Measurements from ENCODE around the gene TSPOAP1. TPM values are rescaled to one million over a fixed set of nuclear protein-coding genes. Genes with fewer than 3 reads are reported as not detected.

TSPOAP1 gene
- total and polyA plus RNA-seq, 2 of the 4 experiments (the other 2 are of a cell fraction) = 0.90 to 1.6 TPM

DNA sequence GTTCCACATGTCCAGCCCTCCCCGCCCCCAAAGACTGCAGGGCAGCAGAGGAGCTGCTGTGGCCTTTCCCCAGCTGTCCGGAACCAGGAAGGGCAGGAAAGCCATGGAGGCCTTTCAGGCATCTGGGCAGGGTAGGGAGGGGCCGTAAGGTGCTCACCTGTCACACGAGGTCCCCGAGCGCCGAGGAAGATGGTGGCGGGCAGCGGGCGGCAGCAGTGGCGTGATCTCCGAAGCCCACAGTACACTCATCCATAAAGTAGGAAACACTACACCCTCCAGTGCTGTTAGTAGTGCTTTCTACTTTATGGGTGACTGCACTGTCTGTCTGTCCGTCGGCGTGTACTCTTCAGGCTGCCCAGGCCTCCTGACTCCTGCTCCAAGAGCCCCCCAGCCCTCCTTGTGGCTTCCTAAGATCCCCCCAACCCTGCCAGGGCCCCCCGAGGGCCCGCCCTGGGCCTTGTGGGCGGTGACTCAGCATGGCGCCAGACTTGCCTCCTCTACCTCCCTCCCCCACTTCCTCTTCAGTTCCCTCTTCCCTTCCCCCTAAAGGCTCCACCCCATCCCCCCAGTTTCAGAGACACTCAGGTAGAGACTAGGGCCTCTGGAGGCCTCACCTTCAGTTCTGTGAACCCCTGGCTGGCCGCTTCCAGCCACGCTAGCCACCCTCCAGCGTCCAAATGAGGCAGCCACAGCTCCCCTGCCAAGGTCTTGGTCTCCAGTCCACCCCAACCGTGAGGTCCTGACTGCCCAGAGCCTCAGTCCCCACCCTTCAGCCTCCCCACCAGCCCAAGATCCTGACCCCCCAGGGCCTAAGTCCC is 2.6 kb upstream of the TSPOAP1 start:
- Histone ChIP-seq H3K4me2 (ENCODE audit: low read depth, low read length) (no peak overlapping the region), H3K9ac (ENCODE audit: low read depth, low read length) (no peak overlapping the region), H2BK120ac (ENCODE audit: low read depth, low read length) (peak overlapping the region; percentile 40; the same call in 1 of the 2 replicates), H4K5ac (ENCODE audit: low read depth, low read length) (no peak overlapping the region; the same call in 1 of the 2 replicates), H2AFZ (replicated peaks; ENCODE audit: low read length, poor library complexity) (peak overlapping the region; percentile 41), H2AK5ac (ENCODE audit: low read depth, low read length) (peak overlapping the region; percentile 50), H4K20me1 (ENCODE audit: insufficient read depth, low read length) (no peaks in the 10 kb centered on the region), H3K4me1 (ENCODE audit: control insufficient read depth, insufficient read depth, low read length) (peaks cover 8% of the 10 kb centered on the region; the same call in 1 of the 2 replicates), H3K14ac (replicated peaks; ENCODE audit: low read depth, low read length) (no peak overlapping the region; the same call in 1 of the 2 replicates), H3K23ac (ENCODE audit: low read depth, low read length) (no peak overlapping the region), H2BK15ac (ENCODE audit: low read depth, low read length) (no peak overlapping the region), H2BK20ac (ENCODE audit: low read depth, low read length) (no peak overlapping the region), H3K9me1 (ENCODE audit: insufficient read depth, low read length) (peaks cover 12% of the 10 kb centered on the region), H3K27me3 (ENCODE audit: control insufficient read depth, insufficient read depth, low read length) (no peaks in the 10 kb centered on the region), H4K8ac (ENCODE audit: low read depth in 2 of 2, low read length in 2 of 2) (peak overlapping the region; percentile 57 to 64; a peak in 3 of 4 replicates), H3K18ac (ENCODE audit: low read depth, low read length) (no peak overlapping the region), H4K91ac (ENCODE audit: insufficient read depth, low read depth, low read length) (no peak overlapping the region; the same call in 1 of the 2 replicates), H3K36me3 (ENCODE audit: control insufficient read depth, insufficient read depth, low read length) (no peaks in the 10 kb centered on the region), H2BK5ac (ENCODE audit: low read depth, low read length, poor library complexity, severe bottlenecking) (peak overlapping the region; percentile 26), H3K4ac (ENCODE audit: low read depth, low read length) (peak overlapping the region; percentile 35; the same call in 1 of the 2 replicates), H3K56ac (ENCODE audit: extremely low read depth, insufficient read depth, low read length) (no peak overlapping the region), H2AK9ac (replicated peaks; ENCODE audit: low read depth, low read length, poor library complexity) (no peak overlapping the region), H3K9me3 (ENCODE audit: control insufficient read depth, insufficient read depth, low read length) (no peaks in the 10 kb centered on the region), H3K27ac (ENCODE audit: insufficient read depth, low read length) (no peak overlapping the region), H3K79me1 (ENCODE audit: low read depth in 1 of 2, low read length in 2 of 2) (no peaks in the 10 kb centered on the region), H3K4me3 (ENCODE audit: insufficient read depth, low read depth, low read length) (no peak overlapping the region)
- intact Hi-C loops (cut with micrococcal nuclease) = no loop called here
- TF ChIP-seq RCOR1 (IDR thresholded peaks at IDR 0.05; ENCODE audit: insufficient replicate concordance, low read length) = no peak
- TF ChIP-seq MXI1 (IDR thresholded peaks at IDR 0.05; ENCODE audit: borderline replicate concordance, low read depth, low read length) = no peak
- no peak for TF ChIP-seq BHLHE40 (IDR thresholded peaks at IDR 0.05; ENCODE audit: low read depth, low read length)
- no peak for TF ChIP-seq RAD21 (IDR thresholded peaks at IDR 0.05; ENCODE audit: low read length)
- TF ChIP-seq MAZ (IDR thresholded peaks at IDR 0.05; ENCODE audit: borderline replicate concordance, low read depth, low read length) = no peak
- TF ChIP-seq NFE2L2 (IDR thresholded peaks at IDR 0.05; ENCODE audit: low read depth, low read length) = no peak
- TF ChIP-seq CEBPB (IDR thresholded peaks at IDR 0.05; ENCODE audit: low read depth, low read length) = no peak
- CTCF ChIA-PET = no interaction called here
- BruUV-seq (replicated peaks) = no TSS peak
- POLR2A ChIA-PET (ENCODE audit: unreplicated experiment) = no interaction called here
- DNase-seq = no peak
- in situ Hi-C loops (cut with MboI; ENCODE audit: low sequenced_read_pairs) = loop anchor here (25.0 kb wide), 1 partner anchor 469 kb away; the partner anchor contains the start of gene MRPS23
- 83% methylated on average over 1 of the region's 23 CpGs; no CpG with 5 or more reads in 1 of the 2 experiments for WGBS, 2 experiments (ENCODE audit: extremely low coverage in 2 of 2, insufficient read length in 1 of 2)
- dilution Hi-C loops (cut with HindIII; ENCODE audit: low sequenced_read_pairs, unreplicated experiment) = no loop called here
- ATAC-seq (ENCODE audit: low read depth) = no peak

Data from IMR-90 (cell line).